ENCODE results near the gene XPO6.

DNA sequence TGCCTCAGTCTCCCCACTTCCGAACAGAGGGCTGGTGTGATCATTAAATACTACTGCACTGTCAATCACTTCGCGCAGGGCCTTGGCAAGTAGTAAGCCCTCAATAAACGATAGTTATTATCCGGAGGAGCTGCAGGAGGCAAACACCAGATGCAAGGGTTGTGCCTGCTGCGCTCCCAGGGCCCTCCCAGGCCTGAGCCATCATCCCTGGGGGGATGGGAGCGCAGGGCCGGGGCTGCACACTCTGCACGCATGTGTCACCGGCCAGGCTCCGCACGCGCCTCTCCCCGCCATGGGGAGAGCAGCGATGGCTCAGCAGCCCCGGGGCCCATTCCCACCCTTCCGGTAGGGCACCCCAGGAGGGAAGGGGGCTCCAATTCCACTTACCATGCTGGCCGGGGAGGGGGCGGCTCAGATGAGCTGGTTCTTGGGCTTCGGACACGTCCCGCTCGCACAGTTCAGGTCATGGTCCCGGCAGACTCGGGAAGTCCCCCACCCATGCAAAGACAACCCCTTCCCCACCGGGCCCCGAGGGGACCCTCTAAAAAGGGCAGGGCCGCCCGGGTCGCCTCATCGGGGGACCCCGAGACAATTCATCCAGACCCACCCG, 681 bp downstream of the XPO6 start:
- TF ChIP-seq, protein P1, sequence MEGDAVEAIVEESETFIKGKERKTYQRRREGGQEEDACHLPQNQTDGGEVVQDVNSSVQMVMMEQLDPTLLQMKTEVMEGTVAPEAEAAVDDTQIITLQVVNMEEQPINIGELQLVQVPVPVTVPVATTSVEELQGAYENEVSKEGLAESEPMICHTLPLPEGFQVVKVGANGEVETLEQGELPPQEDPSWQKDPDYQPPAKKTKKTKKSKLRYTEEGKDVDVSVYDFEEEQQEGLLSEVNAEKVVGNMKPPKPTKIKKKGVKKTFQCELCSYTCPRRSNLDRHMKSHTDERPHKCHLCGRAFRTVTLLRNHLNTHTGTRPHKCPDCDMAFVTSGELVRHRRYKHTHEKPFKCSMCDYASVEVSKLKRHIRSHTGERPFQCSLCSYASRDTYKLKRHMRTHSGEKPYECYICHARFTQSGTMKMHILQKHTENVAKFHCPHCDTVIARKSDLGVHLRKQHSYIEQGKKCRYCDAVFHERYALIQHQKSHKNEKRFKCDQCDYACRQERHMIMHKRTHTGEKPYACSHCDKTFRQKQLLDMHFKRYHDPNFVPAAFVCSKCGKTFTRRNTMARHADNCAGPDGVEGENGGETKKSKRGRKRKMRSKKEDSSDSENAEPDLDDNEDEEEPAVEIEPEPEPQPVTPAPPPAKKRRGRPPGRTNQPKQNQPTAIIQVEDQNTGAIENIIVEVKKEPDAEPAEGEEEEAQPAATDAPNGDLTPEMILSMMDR (IDR thresholded peaks at IDR 0.05) = no peak
- TF ChIP-seq, protein P2, sequence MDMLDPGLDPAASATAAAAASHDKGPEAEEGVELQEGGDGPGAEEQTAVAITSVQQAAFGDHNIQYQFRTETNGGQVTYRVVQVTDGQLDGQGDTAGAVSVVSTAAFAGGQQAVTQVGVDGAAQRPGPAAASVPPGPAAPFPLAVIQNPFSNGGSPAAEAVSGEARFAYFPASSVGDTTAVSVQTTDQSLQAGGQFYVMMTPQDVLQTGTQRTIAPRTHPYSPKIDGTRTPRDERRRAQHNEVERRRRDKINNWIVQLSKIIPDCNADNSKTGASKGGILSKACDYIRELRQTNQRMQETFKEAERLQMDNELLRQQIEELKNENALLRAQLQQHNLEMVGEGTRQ (IDR thresholded peaks at IDR 0.05; ENCODE audit: borderline replicate concordance, low read depth, low read length) = no peak
